GM10266 (cell line): Measurements from ENCODE around the gene ALOXE3.

Source experiments
- DNase-seq: peaks from one replicate; pipeline ENCODE4 v3.0.0; 2012; ENCODE audit errors: extremely low spot score
- CTCF ChIP-seq: IDR thresholded peaks from 2 replicates; pipeline ENCODE4 v1.5.1; 2012; ENCODE audit warnings: mild to moderate bottlenecking, low read depth; ENCODE audit not compliant: control insufficient read depth, insufficient read depth; ENCODE audit errors: missing control alignments

Gene ALOXE3

GRCh38 chr17:8140065-8141029 lies 22.0 kb upstream of the ALOXE3 start:
- DNase-seq, result no peak
- TF ChIP-seq CTCF, result no peak

- TF ChIP-seq CTCF, result peak; percentile 79
- peak; percentile 90 for DNase-seq
Observed at GRCh38 chr17:8138672-8139371, 20.5 kb upstream of the ALOXE3 start.

- no peak for DNase-seq
- no peak for TF ChIP-seq CTCF
Observed at GRCh38 chr17:8138374-8138671, 20.0 kb upstream of the ALOXE3 start.

- DNase-seq, result no peak
- TF ChIP-seq CTCF, result no peak
Observed at GRCh38 chr17:8137645-8138373, 19.5 kb upstream of the ALOXE3 start.

- DNase-seq, result no peak
- TF ChIP-seq CTCF, result no peak
Observed at GRCh38 chr17:8133941-8134340, 15.6 kb upstream of the ALOXE3 start.

GRCh38 chr17:8133399-8133798 lies 15.1 kb upstream of the ALOXE3 start:
- no peak for TF ChIP-seq CTCF
- DNase-seq, result no peak

GRCh38 chr17:8131844-8132441 lies 13.6 kb upstream of the ALOXE3 start:
- DNase-seq, result no peak
- no peak for TF ChIP-seq CTCF
